SK-N-DZ (cell line): ENCODE results near the gene PTPRM.
A peak's percentile ranks its signal among the peaks of the same experiment; 100 is the strongest.

Experiments
- DNase-seq: peaks from one replicate; pipeline ENCODE4 v3.0.0-alpha.2; 2015; ENCODE audit warnings: low spot score

The PTPRM gene

GRCh38 chr18:8361941-8362471 lies 794.9 kb downstream of the PTPRM start:
- no peak for DNase-seq

- no peak for DNase-seq
These were observed 795.7 kb downstream of the PTPRM start for GRCh38 chr18:8362863-8363262.

- no peak for DNase-seq
These were observed 797.3 kb downstream of the PTPRM start for GRCh38 chr18:8364385-8364784.

GRCh38 chr18:8365006-8365405 lies 797.9 kb downstream of the PTPRM start:
- DNase-seq, result no peak

GRCh38 chr18:8365528-8365927 lies 798.4 kb downstream of the PTPRM start:
- DNase-seq, result no peak

- DNase-seq, result no peak
These were observed 799.0 kb downstream of the PTPRM start for GRCh38 chr18:8366070-8366469.

GRCh38 chr18:8366656-8367055 lies 799.5 kb downstream of the PTPRM start:
- DNase-seq, result peak; percentile 34

GRCh38 chr18:8367217-8367988 lies 800.3 kb downstream of the PTPRM start:
- peak; percentile 43 for DNase-seq

- no peak for DNase-seq
These were observed 801.5 kb downstream of the PTPRM start for GRCh38 chr18:8368512-8369217.

- no peak for DNase-seq
These were observed 806.4 kb downstream of the PTPRM start for GRCh38 chr18:8373486-8373885.

GRCh38 chr18:8374676-8375075 lies 807.6 kb downstream of the PTPRM start:
- DNase-seq, result no peak

GRCh38 chr18:8375249-8375648 lies 808.1 kb downstream of the PTPRM start:
- DNase-seq, result no peak

- no peak for DNase-seq
These were observed 809.0 kb downstream of the PTPRM start for GRCh38 chr18:8376113-8376512.

GRCh38 chr18:8379187-8379941 lies 812.2 kb downstream of the PTPRM start:
- no peak for DNase-seq

- no peak for DNase-seq
These were observed 812.9 kb downstream of the PTPRM start for GRCh38 chr18:8380006-8380405.

- DNase-seq, result no peak
These were observed 813.8 kb downstream of the PTPRM start for GRCh38 chr18:8380926-8381325.

GRCh38 chr18:8381821-8382459 lies 814.8 kb downstream of the PTPRM start:
- no peak for DNase-seq

GRCh38 chr18:8385400-8385799 lies 818.3 kb downstream of the PTPRM start:
- DNase-seq, result no peak

- DNase-seq, result no peak
These were observed 819.7 kb downstream of the PTPRM start for GRCh38 chr18:8386669-8387380.

- peak; percentile 63 for DNase-seq
These were observed 822.5 kb downstream of the PTPRM start for GRCh38 chr18:8389391-8390340.
